HG03103 (cell line): Measurements from ENCODE around the gene B3GALT5.

Experiments
- ATAC-seq: cut with Tn5 transposase; IDR thresholded peaks from one replicate; pipeline ENCODE4 v1.9.1; 2021; ENCODE audit warnings: low read depth; ENCODE audit not compliant: unreplicated experiment

The B3GALT5 gene

DNA sequence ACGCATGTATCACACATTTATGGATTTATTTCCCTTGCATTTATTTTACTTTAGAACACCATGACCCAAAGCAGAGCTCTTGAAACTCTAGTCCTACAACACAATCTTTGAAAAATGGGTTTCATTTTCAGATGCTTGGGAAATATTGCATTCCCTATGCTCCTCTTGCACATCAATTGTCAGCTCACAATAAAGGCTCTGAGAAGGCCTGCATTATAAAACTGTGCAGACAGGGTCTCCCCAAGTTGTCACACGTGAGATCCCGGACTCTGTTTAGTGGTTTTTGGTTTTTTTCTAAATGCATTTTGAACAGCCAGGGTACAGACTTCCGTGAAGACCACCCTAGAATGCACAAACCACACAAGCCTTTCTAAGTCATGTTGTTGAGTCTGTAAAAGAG is 9.9 kb upstream of the B3GALT5 start:
- ATAC-seq: no peak

DNA sequence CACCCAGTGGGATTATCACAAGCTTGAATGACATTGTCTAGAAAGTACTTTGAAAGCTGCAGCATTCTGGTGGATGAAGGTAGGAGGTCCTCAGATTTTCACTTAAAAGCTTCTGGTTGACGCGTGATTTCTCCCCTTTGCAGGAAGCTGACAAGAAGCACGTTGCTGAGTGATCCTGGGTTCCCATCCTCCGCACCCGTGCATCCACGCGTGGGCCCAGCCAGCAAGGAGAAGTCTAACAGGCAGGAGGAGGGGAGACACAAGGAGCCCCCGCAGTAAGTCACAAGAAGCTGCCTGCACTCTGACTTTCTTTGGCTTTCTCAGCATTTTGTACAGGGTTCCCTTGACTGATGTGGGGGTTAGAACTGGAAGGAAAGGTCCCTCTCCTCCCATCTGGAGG is 7.8 kb upstream of the B3GALT5 start:
- no peak for ATAC-seq

- ATAC-seq: no peak
Measured at GRCh38 chr21:39610703-39611102, 2.0 kb upstream of the B3GALT5 start.

- no peak for ATAC-seq
Measured at GRCh38 chr21:39611551-39612190, 1.1 kb upstream of the B3GALT5 start.

DNA sequence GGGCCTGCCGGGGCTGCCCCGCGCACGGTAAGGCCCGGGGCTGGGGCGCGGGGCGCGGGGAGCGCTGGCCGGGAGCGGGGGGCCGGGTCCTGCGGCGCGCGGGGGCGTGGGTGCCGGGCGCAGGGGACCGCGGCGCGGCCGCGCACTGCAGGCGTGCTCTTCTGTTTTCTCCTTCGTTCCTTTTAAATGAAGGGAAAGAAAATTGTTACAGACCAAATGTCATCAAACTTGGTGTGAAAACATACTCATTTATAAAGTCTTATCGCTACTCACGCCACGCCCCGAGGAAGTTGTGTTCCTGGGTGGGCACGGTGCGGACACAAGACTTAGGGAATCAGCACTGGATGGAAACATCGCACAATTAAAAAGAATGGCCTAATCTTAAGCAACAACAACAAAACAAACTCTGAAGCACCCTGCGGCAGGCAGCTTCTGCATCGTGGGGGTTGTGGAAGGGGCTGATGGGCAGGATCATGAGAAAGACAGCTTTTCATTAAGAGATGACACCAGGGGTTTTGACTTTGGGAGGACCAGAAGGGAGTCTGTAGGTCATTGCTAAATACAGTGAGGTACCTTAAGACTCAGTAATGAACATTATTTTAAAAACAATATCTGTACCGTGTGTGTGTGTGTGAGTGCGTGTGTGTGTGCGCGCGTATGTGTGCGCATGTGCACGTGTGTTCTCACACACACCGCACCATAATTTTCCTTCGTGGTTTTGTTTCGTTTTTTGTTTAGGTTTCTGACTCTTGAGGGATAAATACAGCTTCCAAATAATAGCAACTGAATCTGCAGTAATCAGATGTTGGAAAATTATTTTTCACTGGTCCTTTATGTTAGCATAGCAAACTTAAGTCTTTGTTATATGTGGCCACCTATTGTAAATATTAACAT is 548 bp downstream of the B3GALT5 start:
- ATAC-seq: no peak

GRCh38 chr21:39616211-39616772 is 3.6 kb downstream of the B3GALT5 start:
- ATAC-seq: no peak

GRCh38 chr21:39620856-39621255 is 8.1 kb downstream of the B3GALT5 start:
- ATAC-seq: no peak

- no peak for ATAC-seq
Measured at GRCh38 chr21:39625211-39625895, 12.6 kb downstream of the B3GALT5 start.

DNA sequence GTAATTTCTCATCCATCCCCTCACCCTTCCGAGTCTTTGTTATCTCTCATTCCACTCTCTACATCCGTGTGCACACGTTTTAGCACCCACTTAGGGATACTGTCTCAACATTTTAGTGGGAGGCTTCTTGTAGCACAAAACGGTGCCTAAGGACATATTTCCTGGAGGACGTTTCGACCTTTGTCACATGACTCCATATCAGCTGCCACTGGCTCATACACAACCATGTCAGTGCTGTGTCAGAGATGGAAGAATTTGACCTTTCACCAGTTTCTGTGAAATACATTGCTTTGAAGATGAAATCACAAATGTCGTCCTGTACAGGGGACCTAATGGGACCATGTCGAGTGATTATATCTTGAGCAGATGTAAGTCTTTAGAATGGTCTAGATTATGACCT is 15.6 kb downstream of the B3GALT5 start:
- ATAC-seq: no peak

GRCh38 chr21:39630191-39630591 is 17.5 kb downstream of the B3GALT5 start:
- ATAC-seq: no peak

GRCh38 chr21:39630827-39631226 is 18.1 kb downstream of the B3GALT5 start:
- ATAC-seq: no peak

DNA sequence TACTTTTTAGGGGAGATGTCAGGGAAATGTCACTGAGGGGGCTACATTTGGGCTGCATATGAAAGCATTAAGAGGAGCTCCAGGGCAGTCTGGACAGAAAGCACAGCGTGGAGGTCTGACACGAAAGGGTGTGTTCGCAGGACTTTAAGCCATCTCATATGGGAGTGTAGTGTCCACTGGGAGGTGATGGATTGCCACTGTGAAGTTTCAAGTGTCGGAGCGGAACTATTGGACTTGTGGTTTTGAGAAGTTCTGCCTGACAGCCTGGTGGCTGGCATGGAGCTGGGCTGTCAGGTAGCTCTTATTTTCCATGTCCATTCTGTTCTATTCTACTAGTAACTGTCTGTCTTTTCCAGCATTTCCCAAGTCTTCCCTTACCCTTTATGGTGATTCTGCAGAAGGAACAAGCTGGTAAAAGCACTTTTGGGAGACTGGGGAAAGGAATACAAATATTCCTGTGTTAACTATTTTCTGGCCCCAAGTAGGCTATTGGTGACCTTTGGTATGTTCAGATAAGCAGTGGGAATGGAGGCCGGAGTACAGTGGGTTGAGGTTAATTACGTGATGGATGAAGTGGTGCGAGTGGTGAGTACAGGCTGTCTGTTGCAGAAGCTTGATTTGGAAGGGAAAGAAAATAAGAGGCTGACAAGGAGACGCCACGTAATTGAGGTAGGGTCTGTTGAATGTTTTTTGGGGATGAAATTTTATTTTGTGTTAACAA is 19.3 kb downstream of the B3GALT5 start:
- no peak for ATAC-seq

DNA sequence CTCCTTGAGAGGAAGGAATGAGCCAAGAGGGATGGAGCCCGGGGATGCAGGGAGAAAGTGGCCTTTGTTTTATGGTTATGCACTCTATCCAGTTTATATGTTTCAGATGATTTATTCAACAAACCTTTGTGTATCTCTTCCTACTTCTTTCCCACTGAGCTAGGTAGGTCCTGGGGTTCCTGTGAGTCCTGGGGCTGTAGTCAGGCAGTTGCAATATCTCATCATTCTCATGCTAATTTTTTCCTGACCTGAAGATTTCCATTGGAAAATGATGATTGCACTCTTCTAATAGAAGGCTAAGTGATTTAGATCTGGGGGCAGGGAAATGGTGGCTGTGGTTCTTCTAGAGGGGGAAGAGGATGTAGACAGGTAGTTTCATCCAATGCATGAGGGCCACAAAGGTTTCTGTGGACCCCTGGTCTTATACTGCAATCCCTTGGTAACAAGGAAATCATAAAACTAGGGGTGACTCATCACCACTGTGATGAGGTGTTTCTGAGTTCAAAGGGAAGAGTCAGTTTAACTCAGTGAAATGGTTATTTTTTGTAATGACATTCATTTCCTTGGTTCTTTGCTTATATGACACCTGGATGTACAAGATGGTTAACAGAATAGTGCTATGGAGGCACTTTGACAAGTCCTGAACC is 20.2 kb downstream of the B3GALT5 start:
- ATAC-seq: no peak

DNA sequence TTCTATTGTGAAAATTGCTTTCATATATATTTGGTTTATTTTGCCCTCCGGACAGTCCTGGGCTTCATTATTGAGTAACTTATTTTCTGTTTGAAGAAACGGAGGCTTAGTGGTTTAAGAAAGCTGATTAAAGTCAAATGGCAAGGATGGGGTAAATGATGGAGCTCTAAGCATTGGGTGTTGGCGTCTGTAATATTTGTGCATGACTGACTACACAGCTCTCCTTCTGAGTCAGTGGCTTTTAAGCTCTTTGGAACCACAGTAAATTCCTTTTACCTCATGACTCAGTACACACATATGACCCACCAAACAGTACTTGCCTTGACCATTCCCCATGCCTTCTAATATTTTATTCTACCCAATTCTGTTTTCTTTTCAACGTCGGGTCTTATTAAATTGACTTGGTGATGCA is 21.0 kb downstream of the B3GALT5 start:
- no peak for ATAC-seq

DNA sequence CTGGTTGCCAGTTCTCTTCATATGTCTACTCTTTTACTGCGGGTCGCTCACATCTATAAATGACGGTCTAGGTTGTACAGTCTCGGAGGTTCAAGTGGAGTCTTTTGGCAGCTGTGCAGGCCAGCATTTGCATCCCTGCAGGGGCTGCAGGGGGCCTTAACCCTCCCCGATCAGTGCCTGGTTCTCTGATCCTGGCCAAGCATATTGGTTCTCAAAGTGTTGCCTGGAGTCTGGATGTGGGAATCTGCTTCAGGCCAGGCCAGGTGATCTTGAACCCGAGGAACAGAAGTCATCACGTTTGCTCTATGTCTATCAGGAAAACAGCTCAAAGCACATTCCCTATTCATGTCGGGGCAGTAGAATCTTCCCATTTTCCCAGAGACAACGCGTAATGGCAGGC is 21.8 kb downstream of the B3GALT5 start:
- ATAC-seq: no peak

GRCh38 chr21:39637197-39637970 is 24.6 kb downstream of the B3GALT5 start:
- ATAC-seq: no peak

DNA sequence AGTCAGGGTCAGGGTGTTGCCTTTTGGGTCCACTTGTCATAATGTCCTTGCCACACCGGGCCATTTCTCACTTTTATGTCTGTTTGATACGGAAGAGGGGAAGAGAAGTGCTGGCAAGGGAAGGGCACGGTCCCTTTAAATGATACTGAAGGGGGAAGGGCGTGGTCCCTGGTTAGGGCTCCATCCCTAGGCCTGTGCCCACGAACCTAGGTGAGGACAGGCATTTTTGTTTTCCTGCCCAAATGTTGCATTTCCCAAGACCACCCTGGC is 25.2 kb downstream of the B3GALT5 start:
- no peak for ATAC-seq

DNA sequence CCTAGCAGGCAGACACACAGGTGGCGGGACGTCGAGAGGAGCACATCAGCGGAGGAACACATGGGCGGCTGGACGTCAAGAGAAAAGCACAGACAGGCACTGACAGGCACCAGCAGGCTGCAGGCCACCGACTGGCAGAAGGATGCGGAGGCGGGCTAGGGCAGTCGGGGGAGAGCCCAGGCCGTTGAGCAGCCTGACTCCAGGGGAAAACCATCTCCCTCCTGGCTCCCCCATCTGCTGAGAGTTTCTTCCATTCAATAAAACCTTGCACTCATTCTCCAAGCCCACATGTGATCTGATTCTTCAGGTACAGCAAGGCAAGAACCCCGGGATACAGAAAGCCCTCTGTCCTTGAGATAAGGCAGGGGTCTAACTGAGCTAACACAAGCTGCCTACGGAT is 25.5 kb downstream of the B3GALT5 start:
- no peak for ATAC-seq

DNA sequence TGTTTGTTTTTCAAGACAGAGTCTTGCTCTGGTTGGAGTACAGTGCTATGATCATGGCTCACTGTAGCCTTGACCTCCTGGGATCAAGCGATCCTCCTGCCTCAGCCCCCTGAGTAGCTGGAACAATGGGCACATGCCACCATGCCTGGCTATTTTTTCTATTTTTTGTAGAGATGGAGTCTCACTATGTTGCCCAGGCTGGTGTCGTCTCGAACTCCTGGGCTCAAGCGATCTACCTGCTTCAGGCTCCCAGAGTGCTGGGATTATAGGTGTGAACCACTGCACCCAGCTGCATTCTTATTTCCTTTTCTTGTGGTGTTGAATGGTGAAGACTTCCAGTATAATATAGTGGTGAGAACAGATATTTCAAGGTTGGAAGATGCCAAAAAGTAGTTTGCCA is 28.0 kb downstream of the B3GALT5 start:
- ATAC-seq: no peak
